Measurements from ENCODE around the gene DEPDC4.

DNA sequence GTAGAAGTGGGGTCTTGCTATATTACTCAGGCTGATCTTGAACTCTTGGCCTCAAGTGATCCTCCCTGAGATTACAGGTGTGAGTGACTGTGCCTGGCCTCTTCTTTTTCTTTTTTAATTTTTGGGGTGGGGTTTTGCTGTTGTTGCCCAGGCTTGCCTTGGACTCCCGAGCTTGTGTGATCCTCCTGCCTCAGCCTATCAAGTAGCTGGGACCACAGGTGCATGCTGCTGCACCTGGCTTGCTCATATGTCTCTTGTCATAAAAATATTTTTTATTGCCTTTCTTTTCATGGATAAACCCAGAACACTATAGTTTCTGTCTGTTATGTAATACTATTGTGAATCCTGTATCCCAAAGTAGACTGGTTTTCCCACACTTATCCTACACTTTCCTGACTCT is 26.1 kb upstream of the DEPDC4 start:
- no peak for TF ChIP-seq POLR2AphosphoS5 (IDR thresholded peaks at IDR 0.05; ENCODE audit: borderline replicate concordance, low read depth, low read length)
- no peak for TF ChIP-seq EZH2 (IDR thresholded peaks at IDR 0.05)

Measured in SK-N-MC (cell line).